AG04449 (cell line): ENCODE measurements around the gene MEGF8.

Experiments
- CTCF ChIA-PET: fragments of 350-600 bp; formaldehyde crosslinking; extraction: SDS; loops from one replicate; lab custom pipeline; 2021; ENCODE audit warnings: antibody characterized with exemption; lab: Yijun Ruan, JAX
- POLR2A ChIA-PET: fragments of 400-600, 350-600 bp; formaldehyde crosslinking; extraction: SDS; loops from one replicate; lab custom pipeline; 2020; ENCODE audit warnings: antibody characterized with exemption, inconsistent platforms; lab: Yijun Ruan, JAX
- DNase-seq: peaks from one replicate; pipeline ENCODE4 v3.0.0-alpha.2; 2010; ENCODE audit warnings: low read depth, low spot score
- H3K4me3 ChIP-seq: 2 replicates; pipeline ENCODE4 v1.5.1; 2011; ENCODE audit warnings: low read depth, mild to moderate bottlenecking, control low read depth, low read length
- CTCF ChIP-seq: IDR thresholded peaks from one replicate; pipeline ENCODE4 v1.5.1; 2011; ENCODE audit warnings: mild to moderate bottlenecking, moderate library complexity, low read length, control low read depth, inconsistent platforms; ENCODE audit not compliant: insufficient read depth; ENCODE audit errors: missing control alignments

Gene MEGF8

GRCh38 chr19:42424712-42425131, 99.3 kb downstream of the MEGF8 start:
- no peak overlapping the region for H3K4me3 ChIP-seq
- no peak for DNase-seq
- TF ChIP-seq CTCF: no peak
- POLR2A ChIA-PET: no interaction called here
- CTCF ChIA-PET: interaction anchor here (1.1 to 4.0 kb wide), 7 partner anchors 9 to 138 kb away, joined by 3 to 36 read pairs (median 6); partner anchors contain the start of gene CEACAM1

GRCh38 chr19:42426643-42427042, 101.2 kb downstream of the MEGF8 start:
- no peak for DNase-seq
- H3K4me3 ChIP-seq: no peak overlapping the region
- POLR2A ChIA-PET: no interaction called here
- TF ChIP-seq CTCF: no peak
- CTCF ChIA-PET: interaction anchor here (1.7 to 4.0 kb wide), 3 partner anchors 11 to 24 kb away, joined by 6 to 36 read pairs (median 18); no protein-coding TSS in a partner anchor

GRCh38 chr19:42427313-42427712, 101.9 kb downstream of the MEGF8 start, which contains the start of gene LIPE:
Gene LIPE (minus strand): TSS chr19:42427388. CDS start chr19:42427149, 239 bp downstream.
- no peak for DNase-seq
- H3K4me3 ChIP-seq: no peak within 1 kb of the TSS
- CTCF ChIA-PET: interaction anchor here (1.5 to 4.0 kb wide), 3 partner anchors 10 to 13 kb away, joined by 6 to 18 read pairs (median 7); no protein-coding TSS in a partner anchor
- POLR2A ChIA-PET: no interaction called here
- no peak for TF ChIP-seq CTCF
